Cerebellar cortex (tissue), 1 donor: ENCODE measurements around the gene TXNL4A.

ENCODE experiments used
- DNase-seq: peaks from one replicate; pipeline ENCODE4 v3.0.0-alpha.2; 2015; ENCODE audit warnings: low spot score

TXNL4A gene

GRCh38 chr18:79991494-79991893, 3.1 kb upstream of the TXNL4A start:
- no peak for DNase-seq

DNA sequence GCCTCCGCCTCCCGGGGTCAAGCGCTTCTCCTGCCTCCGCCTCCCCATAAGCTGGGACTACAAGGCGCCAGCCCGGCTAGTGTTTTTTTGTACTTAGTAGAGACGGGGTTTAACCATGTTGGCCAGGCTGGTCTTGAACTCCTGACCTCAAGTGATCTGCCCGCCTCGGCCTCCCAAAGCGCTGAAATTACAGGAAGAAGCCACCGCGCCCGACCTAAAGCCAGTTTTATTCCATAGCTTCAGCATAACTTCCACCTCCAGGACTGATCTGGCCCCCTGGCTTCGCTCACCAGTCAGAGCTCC, 783 bp upstream of the TXNL4A start:
- no peak for DNase-seq

- no peak for DNase-seq
Observed at GRCh38 chr18:79988071-79988450, 302 bp downstream of the TXNL4A start.

DNA sequence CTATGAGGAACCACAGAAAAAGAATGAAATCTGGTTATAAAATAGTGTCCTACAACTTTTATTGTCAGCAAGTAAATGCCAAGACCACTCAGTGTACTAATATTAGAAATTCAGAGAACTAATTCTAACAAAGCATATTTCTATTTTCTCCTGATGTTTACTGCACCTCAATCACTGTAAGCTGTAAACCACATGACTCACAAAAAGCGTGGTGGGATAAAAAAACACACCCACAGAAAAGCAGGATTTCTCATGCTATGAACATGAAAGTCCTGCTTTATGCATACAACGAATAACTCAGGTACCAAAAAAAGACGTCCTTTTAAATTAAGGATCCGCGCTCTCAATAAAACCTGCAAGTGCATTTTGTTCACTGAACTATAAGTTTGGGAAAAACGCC, 797 bp downstream of the TXNL4A start:
- no peak for DNase-seq

GRCh38 chr18:79986726-79987125, 1.6 kb downstream of the TXNL4A start:
- DNase-seq: no peak

DNA sequence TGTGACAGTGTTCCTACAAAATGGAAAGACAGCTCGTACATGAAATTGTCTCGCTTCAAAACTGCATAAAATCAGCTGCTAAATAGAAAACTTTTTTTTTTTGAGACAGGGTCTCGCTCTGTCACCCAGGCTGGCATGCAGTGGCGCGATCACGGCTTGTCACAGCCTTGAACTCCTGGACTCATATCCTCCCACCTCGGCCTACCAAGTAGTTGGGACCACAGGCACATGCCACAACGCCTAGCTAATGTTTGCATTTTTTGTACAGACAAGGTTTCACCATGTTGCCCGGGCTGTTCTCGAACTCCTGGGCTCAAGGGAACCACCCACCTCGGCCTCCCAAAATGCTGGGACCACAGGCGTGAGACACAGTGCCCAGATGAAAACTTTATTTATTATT, 3.2 kb downstream of the TXNL4A start:
- no peak for DNase-seq

- no peak for DNase-seq
Observed at GRCh38 chr18:79983793-79984192, 4.6 kb downstream of the TXNL4A start.

GRCh38 chr18:79983253-79983652, 5.1 kb downstream of the TXNL4A start:
- DNase-seq: no peak

DNA sequence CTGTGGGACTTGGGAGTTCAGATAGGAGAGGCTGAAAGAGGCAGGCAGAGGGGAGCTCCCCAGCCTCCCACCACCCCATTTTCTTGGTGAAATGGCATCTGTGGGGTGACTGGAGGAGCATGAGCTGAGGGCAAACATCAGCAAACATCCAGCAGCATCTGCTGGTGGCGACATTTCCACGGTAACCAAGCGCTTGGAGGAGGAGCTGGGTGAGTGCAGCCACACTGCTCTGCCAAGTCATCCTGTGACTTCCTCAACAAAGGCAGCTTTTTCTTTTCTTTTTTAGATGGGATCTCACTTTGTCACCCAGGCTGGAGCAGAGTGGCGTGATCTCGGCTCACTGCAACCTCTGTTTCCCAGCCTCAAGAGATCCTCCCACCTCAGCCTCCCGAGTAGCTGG, 5.6 kb downstream of the TXNL4A start:
- DNase-seq: no peak

DNA sequence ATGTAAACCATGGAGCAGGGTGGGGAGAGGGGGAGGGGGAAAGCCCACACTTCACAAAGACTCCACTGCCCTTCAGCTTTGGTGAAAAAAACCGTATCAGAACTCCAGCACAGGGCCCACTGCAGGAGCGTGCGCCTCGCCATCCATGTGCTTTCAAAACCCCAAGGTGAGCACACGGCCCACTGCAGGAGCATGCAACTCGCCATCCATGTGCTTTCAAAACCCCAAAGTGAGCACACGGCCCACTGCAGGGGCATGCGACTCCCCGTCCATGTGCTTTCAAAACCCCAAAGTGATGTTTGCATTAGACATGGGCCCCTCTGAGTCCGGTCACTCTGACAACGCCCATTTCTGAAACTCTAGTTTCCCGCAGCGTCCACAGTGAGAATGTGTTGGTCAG, 7.8 kb downstream of the TXNL4A start:
- DNase-seq: no peak

DNA sequence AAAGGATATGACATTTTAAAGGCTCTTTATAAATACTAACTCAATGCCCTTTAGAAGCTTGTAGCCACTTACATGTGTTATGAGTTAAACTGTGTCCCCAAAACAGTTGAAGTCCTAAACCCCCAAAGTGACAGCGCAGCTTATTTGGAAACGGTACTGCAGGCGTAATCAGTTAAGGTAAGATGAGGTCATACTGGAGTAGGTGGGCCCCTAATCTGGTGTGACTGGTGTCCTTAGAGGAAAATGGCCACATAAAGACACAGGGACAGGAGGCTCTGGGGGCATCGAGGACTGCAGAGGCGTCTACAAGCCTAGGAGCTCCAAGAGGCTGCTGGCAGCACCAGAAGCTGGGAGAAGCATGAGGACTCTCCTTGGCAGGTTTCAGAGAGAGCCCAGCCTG, 8.5 kb downstream of the TXNL4A start:
- DNase-seq: no peak

DNA sequence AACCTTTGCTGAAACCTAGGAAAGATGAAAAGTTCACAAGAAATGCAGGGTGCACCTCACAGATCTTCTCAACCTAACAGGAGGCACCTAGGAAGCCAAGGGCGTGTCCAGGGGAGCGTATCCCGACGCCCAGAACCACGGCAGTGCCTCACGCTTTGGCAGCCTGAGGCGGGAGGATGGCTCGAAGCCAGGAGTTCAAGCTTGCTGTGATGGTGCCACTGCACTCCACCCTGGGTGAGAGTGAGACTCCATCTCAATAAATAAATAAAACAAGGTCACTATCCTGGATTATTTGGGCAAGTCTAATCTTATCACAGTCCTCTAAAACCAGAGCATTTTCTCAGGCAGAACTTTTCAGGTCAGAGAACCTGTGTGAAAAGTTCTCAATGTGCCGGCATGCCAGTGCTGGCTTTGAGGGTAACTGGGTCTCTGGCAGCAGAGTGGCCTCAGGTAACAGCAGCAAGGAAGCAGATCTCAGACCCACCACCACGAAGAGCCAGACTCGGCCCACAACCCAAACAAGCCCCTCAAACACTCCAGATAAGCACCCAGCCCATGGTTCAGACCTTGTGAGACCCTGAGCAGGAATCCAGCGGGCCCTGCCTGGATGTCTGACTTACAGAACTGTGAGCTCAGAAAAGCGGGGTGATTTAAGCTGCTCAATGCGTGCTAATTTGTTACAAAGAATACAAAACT, 12.2 kb downstream of the TXNL4A start:
- DNase-seq: no peak

DNA sequence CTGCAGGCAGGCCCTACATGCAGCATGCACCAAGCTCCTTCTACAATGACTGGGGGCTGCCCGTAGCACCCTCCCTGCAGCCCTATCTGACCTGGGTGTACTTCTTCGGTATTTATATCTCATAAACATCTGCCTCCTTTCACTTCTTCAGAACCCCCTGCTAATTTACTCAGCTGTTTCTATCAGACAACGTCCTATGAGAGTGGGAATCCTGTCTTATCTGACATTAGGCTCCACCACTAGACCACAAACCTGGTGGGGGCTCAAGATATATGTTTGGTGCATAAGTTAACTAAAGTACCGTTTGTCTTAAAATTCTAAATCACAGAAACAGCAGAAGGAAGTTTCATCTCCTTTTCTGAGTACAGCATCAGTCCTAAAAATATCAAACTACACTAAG, 13.3 kb downstream of the TXNL4A start:
- DNase-seq: no peak

DNA sequence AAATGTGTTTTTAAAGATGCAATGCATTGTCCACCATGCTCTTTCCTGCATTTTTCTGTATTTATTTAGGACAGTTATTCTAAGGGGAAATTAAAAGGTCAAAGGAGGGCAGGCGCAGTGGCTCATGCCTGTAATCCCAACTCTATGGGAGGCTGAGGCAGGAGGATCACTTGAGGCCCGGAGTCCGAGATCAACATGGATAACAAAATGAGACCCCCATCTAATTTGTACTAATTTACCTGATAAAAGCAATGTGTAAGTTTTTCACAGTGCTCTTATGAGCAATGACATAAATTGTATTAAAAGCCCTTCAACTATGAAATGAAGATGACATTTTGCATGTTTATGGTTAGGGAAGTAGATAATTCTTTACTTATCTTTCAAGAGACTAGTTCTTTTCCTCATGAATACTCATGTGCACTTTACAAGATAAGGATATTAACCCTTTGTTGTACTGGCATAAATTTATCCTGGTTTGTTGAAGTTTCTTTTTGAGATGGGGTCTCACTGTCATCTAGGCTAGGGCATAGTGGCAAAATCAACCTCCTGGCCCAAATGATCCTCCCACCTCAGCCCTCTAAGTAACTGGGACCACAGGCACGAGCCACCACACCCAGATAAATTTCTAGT, 14.2 kb downstream of the TXNL4A start:
- no peak for DNase-seq

GRCh38 chr18:79973517-79973916, 14.8 kb downstream of the TXNL4A start:
- no peak for DNase-seq

- no peak for DNase-seq
Observed at GRCh38 chr18:79972720-79973119, 15.6 kb downstream of the TXNL4A start.

DNA sequence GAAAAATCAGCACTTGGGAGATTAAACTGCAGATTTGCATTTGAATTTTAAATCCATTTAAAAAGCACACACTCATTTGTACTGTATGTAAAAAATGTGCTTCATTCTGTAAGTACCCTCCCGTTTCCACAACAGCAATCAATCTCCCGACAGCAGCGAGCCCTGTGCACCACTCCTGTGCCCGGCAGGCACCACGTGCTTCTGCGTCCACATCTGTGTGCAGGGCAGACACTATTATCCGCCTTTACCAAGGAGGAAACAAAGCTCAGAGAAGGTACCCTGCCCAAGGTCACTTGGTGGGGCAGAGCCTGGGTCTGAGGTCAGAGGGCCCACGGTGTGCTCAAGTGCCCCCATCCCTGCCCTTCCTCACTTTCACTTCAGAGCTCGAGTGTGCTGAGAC, 16.4 kb downstream of the TXNL4A start:
- no peak for DNase-seq

GRCh38 chr18:79971211-79971952, 17.0 kb downstream of the TXNL4A start:
- no peak for DNase-seq

DNA sequence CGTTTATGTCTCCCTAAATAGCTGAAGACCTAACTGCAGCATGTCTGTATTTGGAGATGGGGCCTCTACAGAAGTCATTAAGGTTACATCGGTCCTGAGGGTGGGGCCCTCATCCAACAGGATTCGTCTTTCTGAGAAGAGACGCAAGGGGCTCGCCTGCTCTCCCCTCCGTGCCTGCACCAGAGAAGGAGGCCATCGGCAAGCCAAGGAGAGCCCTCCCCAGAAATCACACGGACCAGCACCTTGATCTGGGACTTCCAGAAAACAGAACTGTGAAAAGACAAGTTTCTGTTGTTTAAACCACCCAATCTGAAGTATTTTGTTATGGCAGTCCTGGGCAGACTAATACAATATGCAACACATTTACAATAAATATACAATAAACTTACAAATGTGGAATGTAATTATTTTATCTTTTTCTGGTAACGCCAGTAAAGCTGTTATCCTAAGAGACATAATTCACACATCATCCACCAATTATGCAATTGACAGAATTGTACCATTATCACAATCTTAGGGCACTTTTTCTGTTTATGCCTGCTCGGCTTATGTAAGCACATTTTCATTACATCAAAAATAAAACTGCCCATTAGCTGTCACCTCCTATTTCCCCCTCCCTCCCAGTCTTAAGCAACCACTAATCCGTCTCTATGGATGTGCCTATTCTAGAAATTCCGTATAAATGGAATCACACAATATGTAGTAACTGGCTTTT, 17.8 kb downstream of the TXNL4A start:
- no peak for DNase-seq

GRCh38 chr18:79965119-79965902, 23.1 kb downstream of the TXNL4A start:
- DNase-seq: peak; percentile 59

DNA sequence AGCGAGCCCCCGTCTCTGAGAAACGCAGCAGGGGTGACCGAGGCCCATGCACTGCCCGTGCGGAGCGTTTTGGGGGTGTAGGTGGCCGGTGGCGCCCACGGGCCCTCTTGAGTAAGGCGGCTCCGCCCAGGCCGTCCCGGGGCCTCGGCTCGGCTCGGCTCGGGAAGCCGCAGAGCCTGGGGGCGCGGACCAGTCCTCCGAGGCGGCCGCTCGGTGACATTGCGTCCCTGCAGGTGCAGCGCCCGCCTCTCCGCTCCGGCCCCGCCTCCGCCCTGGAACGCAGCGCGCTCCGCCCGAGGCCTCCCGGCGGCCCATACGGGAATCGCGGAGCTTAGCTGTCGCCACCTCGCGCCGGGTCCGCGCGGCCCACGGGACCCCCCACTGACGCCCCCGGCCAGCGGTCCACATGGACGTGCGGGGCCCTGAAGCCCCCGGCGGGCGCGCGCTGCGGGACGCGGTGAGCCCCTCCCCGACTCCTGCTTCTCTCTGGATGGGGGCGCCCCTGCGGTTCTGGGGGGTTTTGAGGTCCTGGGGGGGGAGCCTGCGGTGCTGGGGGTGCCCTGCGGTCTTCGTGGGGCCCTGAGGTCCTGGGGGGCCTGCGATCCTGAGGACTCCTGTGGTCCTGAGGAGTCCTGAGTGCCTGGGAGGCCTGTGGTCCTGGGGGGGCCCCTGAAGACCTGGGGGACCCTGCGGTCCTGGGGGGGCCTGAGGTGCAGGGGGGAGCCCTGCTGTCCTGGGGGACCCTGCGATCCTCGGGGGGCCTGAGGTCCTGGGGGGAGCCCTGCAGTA, 23.8 kb downstream of the TXNL4A start, which contains the start of gene HSBP1L1:
Gene HSBP1L1, plus strand, starts transcription at position 314 of the 789 bp plus-strand sequence. Its CDS starts 93 bp downstream, at position 407.
- DNase-seq: peak; percentile 55
